ENCODE measurements around the gene ZKSCAN3.
A peak's percentile ranks its signal among the peaks of the same experiment; 100 is the strongest.

The ZKSCAN3 gene

GRCh38 chr6:28371706-28372451 is 22.1 kb downstream of the ZKSCAN3 start:
- no peaks in the 10 kb centered on the region for H3K4me1 Mint-ChIP-seq (ENCODE audit: low read depth)
- no peaks in the 10 kb centered on the region for H3K27me3 Mint-ChIP-seq (ENCODE audit: low read depth)
- no peak for DNase-seq (ENCODE audit: low spot score)
- H3K9me3 Mint-ChIP-seq: no peaks in the 10 kb centered on the region
- no peak overlapping the region for H3K27ac Mint-ChIP-seq
- no peak overlapping the region for H3K4me3 Mint-ChIP-seq
- H3K36me3 Mint-ChIP-seq (ENCODE audit: low read depth): peaks cover 11% of the 10 kb centered on the region

DNA sequence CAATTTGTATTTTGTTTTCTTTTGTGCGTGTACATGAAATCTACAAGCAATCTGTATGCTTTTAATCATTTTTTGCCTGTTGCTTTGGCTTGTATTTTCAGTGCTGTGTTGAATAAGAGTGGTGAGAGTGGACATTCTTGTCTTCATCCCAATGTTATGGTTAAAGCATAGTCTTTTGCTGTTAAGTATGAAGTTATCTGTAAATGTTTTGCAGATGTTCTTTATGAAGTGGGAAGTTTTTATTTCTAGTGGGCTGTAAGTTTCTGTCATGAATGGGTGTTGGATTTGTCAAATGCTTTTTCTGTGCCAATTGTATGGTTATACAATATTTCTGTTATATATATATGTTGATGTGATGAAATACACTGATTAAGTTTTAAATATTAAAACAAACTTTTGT is 24.2 kb downstream of the ZKSCAN3 start:
- no peak for DNase-seq (ENCODE audit: low spot score)
- no peaks in the 10 kb centered on the region for H3K27me3 Mint-ChIP-seq (ENCODE audit: low read depth)
- no peak overlapping the region for H3K4me3 Mint-ChIP-seq
- H3K36me3 Mint-ChIP-seq (ENCODE audit: low read depth): peaks cover 21% of the 10 kb centered on the region
- no peaks in the 10 kb centered on the region for H3K4me1 Mint-ChIP-seq (ENCODE audit: low read depth)
- no peaks in the 10 kb centered on the region for H3K9me3 Mint-ChIP-seq
- H3K27ac Mint-ChIP-seq: no peak overlapping the region

DNA sequence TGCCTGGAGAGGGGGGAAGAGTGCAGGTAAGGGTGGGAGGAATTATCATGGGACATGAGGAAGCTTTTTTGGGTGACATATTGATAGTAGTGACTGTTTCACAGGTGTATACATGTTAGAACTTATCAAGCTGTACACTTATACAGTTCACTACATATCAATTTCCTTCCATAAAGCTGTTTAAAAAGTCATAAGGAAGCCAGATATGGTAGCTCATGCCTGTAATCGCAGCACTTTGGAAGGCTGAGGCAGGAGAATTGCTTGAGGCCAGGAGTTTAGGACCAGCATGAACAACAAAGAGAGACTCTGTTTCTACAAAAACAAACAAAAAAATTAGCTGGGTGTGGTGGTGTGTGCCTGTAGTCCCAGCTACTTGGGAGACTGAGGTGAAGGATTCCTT is 28.1 kb downstream of the ZKSCAN3 start:
- Mint-ChIP-seq H3K4me3 (no peak overlapping the region), H3K4me1 (ENCODE audit: low read depth) (peaks cover 2% of the 10 kb centered on the region), H3K9me3 (peaks cover 9% of the 10 kb centered on the region), H3K27me3 (ENCODE audit: low read depth) (no peaks in the 10 kb centered on the region), H3K27ac (no peak overlapping the region), H3K36me3 (ENCODE audit: low read depth) (peaks cover 53% of the 10 kb centered on the region)
- no peak for DNase-seq (ENCODE audit: low spot score)

DNA sequence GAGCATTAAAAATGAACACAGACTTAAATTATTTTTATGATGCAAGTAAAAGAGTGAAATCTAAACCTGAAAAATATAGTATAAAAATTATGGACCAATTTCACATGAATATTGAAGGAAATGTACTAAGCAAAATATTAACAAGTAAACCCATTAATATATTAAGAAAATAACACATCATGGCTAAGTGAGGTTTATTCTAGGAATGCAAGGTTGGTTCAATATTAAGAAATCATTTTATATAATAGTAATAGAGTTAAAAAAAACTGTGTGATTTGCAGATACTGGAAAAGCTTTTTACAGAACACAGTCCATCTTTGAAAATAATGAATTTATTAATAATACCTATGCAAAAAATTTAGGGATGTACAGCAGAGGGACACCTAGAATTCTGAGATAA is 28.9 kb downstream of the ZKSCAN3 start:
- Mint-ChIP-seq H3K4me3 (no peak overlapping the region), H3K36me3 (ENCODE audit: low read depth) (peaks cover 57% of the 10 kb centered on the region), H3K27me3 (ENCODE audit: low read depth) (no peaks in the 10 kb centered on the region), H3K4me1 (ENCODE audit: low read depth) (peaks cover 8% of the 10 kb centered on the region), H3K27ac (no peak overlapping the region), H3K9me3 (peaks cover 9% of the 10 kb centered on the region)
- DNase-seq (ENCODE audit: low spot score): no peak

GRCh38 chr6:28380381-28380780 is 30.6 kb downstream of the ZKSCAN3 start:
- peaks cover 60% of the 10 kb centered on the region for H3K36me3 Mint-ChIP-seq (ENCODE audit: low read depth)
- H3K27ac Mint-ChIP-seq: no peak overlapping the region
- H3K9me3 Mint-ChIP-seq: peaks cover 9% of the 10 kb centered on the region
- H3K4me3 Mint-ChIP-seq: no peak overlapping the region
- H3K27me3 Mint-ChIP-seq (ENCODE audit: low read depth): no peaks in the 10 kb centered on the region
- no peak for DNase-seq (ENCODE audit: low spot score)
- peaks cover 10% of the 10 kb centered on the region for H3K4me1 Mint-ChIP-seq (ENCODE audit: low read depth)

DNA sequence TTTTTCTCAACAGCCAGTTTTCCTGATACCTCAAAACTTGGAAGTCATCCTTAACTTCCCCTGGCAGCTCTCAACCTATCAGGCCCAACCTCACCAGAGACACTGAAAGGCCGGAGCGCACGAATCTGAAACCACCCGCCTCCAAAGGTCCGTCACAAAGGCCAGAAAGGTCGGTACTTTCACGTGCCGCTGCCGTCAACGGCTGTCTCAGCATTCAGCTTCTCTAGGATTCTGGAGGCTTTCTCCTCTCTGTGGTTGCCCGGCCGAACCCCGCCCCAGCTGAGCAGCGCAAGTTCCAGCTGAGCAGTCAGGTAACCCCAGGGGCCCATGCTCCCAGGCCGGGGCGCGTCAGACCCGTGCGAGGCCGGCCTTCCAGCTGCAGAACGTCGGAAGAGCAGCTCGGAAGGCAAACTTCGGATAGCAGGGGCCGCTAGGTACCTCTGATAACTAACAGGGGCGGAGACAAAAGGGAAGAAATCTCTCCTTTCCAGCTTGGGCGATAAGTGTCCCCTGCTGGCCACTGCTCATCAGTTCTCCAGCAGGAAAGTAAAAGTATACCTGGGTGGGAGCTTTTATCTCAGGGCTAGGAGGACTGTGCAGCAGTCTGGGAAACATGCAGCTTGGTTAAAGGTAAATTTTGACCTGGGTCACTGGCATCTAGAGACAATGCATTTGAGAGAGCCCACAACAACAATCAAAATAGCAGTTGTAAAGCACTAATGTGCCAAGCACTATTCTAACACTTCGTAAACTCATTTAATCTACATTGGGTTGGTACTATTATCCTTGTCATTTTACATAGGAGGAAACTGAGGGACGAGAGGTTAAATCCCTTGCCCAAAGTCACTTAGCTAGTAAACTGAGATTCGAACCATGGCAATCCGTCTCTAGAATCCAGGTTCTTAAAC is 33.7 kb downstream of the ZKSCAN3 start:
- H3K27ac Mint-ChIP-seq: peak overlapping the region; percentile 24
- H3K27me3 Mint-ChIP-seq (ENCODE audit: low read depth): no peaks in the 10 kb centered on the region
- peaks cover 9% of the 10 kb centered on the region for H3K9me3 Mint-ChIP-seq
- peak; percentile 24 for DNase-seq (ENCODE audit: low spot score)
- H3K36me3 Mint-ChIP-seq (ENCODE audit: low read depth): peaks cover 63% of the 10 kb centered on the region
- H3K4me1 Mint-ChIP-seq (ENCODE audit: low read depth): peaks cover 13% of the 10 kb centered on the region
- H3K4me3 Mint-ChIP-seq: peak overlapping the region; percentile 80

GRCh38 chr6:28384143-28384533 is 34.4 kb downstream of the ZKSCAN3 start:
- Mint-ChIP-seq H3K27ac (no peak overlapping the region), H3K4me1 (ENCODE audit: low read depth) (peaks cover 14% of the 10 kb centered on the region), H3K36me3 (ENCODE audit: low read depth) (peaks cover 65% of the 10 kb centered on the region), H3K4me3 (no peak overlapping the region), H3K27me3 (ENCODE audit: low read depth) (no peaks in the 10 kb centered on the region), H3K9me3 (peaks cover 9% of the 10 kb centered on the region)
- DNase-seq (ENCODE audit: low spot score): no peak

GRCh38 chr6:28390688-28391087 is 40.9 kb downstream of the ZKSCAN3 start:
- peaks cover 20% of the 10 kb centered on the region for H3K4me1 Mint-ChIP-seq (ENCODE audit: low read depth)
- DNase-seq (ENCODE audit: low spot score): no peak
- no peaks in the 10 kb centered on the region for H3K27me3 Mint-ChIP-seq (ENCODE audit: low read depth)
- no peak overlapping the region for H3K4me3 Mint-ChIP-seq
- peaks cover 61% of the 10 kb centered on the region for H3K36me3 Mint-ChIP-seq (ENCODE audit: low read depth)
- H3K27ac Mint-ChIP-seq: no peak overlapping the region
- H3K9me3 Mint-ChIP-seq: no peaks in the 10 kb centered on the region

GRCh38 chr6:28393912-28394662 is 44.3 kb downstream of the ZKSCAN3 start:
- no peak overlapping the region for H3K27ac Mint-ChIP-seq
- peaks cover 37% of the 10 kb centered on the region for H3K4me1 Mint-ChIP-seq (ENCODE audit: low read depth)
- H3K27me3 Mint-ChIP-seq (ENCODE audit: low read depth): no peaks in the 10 kb centered on the region
- no peaks in the 10 kb centered on the region for H3K9me3 Mint-ChIP-seq
- peaks cover 68% of the 10 kb centered on the region for H3K36me3 Mint-ChIP-seq (ENCODE audit: low read depth)
- H3K4me3 Mint-ChIP-seq: no peak overlapping the region
- no peak for DNase-seq (ENCODE audit: low spot score)

GRCh38 chr6:28395918-28396317 is 46.2 kb downstream of the ZKSCAN3 start:
- no peak for DNase-seq (ENCODE audit: low spot score)
- peaks cover 3% of the 10 kb centered on the region for H3K27me3 Mint-ChIP-seq (ENCODE audit: low read depth)
- no peak overlapping the region for H3K27ac Mint-ChIP-seq
- no peak overlapping the region for H3K4me3 Mint-ChIP-seq
- H3K36me3 Mint-ChIP-seq (ENCODE audit: low read depth): peaks cover 57% of the 10 kb centered on the region
- peaks cover 42% of the 10 kb centered on the region for H3K4me1 Mint-ChIP-seq (ENCODE audit: low read depth)
- peaks cover 9% of the 10 kb centered on the region for H3K9me3 Mint-ChIP-seq

- peak within 1 kb of the TSS; percentile 88 for H3K4me3 Mint-ChIP-seq
- peak within 1 kb of the TSS; percentile 80 for H3K27ac Mint-ChIP-seq
- peak; percentile 79 for DNase-seq (ENCODE audit: low spot score)
- H3K27me3 Mint-ChIP-seq (ENCODE audit: low read depth): peaks cover 20% of the 10 kb centered on the region
- H3K9me3 Mint-ChIP-seq: peaks cover 11% of the 10 kb centered on the region
- peaks cover 40% of the 10 kb centered on the region for H3K4me1 Mint-ChIP-seq (ENCODE audit: low read depth)
- peaks cover 35% of the 10 kb centered on the region for H3K36me3 Mint-ChIP-seq (ENCODE audit: low read depth)
Observed at GRCh38 chr6:28399350-28400121, 49.8 kb downstream of the ZKSCAN3 start, which contains the start of gene ZSCAN12. Gene ZSCAN12, minus strand, starts transcription at chr6:28399747. Its CDS starts 1,342 bp downstream, at chr6:28398405.

- Mint-ChIP-seq H3K4me3 (peak overlapping the region; percentile 88), H3K4me1 (ENCODE audit: low read depth) (peaks cover 37% of the 10 kb centered on the region), H3K36me3 (ENCODE audit: low read depth) (peaks cover 34% of the 10 kb centered on the region), H3K27me3 (ENCODE audit: low read depth) (peaks cover 22% of the 10 kb centered on the region), H3K27ac (peak overlapping the region; percentile 80), H3K9me3 (peaks cover 11% of the 10 kb centered on the region)
- DNase-seq (ENCODE audit: low spot score): no peak
Observed at GRCh38 chr6:28400122-28400451, 50.3 kb downstream of the ZKSCAN3 start.

- H3K27me3 Mint-ChIP-seq (ENCODE audit: low read depth): peaks cover 27% of the 10 kb centered on the region
- peaks cover 11% of the 10 kb centered on the region for H3K9me3 Mint-ChIP-seq
- no peak for DNase-seq (ENCODE audit: low spot score)
- peak overlapping the region; percentile 23 for H3K4me3 Mint-ChIP-seq
- H3K27ac Mint-ChIP-seq: no peak overlapping the region
- peaks cover 31% of the 10 kb centered on the region for H3K4me1 Mint-ChIP-seq (ENCODE audit: low read depth)
- H3K36me3 Mint-ChIP-seq (ENCODE audit: low read depth): peaks cover 25% of the 10 kb centered on the region
Observed at GRCh38 chr6:28401172-28401571, 51.4 kb downstream of the ZKSCAN3 start.
